HG03175 (cell line): ENCODE results near the gene HCST.

Experiments
- ATAC-seq: cut with Tn5 transposase; IDR thresholded peaks from one replicate; pipeline ENCODE4 v1.9.1; 2021; ENCODE audit warnings: mild to moderate bottlenecking, moderate library complexity; ENCODE audit not compliant: unreplicated experiment

Gene HCST

DNA sequence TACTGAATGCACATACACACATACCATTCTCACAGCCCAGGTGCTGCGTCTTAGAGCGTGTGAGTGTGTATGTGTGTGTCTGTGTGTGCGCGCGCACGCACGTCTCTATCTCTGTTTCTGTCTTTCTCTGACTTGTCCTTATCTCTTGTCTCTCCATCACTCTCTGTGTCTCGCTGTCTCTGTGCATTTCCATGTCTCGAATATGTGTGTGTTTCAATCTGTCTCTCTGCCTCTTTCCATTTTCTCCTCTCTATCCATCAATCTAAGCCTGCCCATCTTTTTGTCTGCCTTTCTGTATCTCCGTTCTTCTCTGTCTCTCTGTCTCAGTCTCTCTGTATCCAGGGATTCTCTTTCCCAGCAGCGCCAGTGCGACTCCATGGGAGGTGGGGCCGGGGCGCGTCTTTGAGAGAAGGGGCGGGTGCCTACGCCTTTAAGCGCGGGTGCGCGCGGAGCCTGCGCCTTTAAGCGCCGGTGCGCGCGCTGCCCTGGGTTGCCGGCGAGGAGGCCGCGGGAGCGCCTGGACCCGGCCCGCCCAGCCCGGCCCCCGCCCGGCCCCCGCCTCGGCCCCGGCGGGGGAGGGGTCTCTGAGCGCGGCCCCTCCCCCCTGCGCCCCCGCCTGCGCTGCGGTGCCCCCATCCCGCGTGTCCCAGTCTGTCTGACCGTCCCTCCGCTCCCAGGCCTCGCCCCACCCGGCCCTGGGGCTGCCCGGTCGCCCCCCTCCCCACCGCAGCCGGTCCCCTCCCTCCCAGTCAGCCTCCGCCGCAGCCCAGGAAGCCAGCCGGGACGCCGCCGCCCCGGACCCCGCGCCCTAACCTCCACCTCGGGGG lies 33.8 kb downstream of the HCST start, which contains the start of gene LRFN3:
LRFN3 (plus strand) TSS at position 464 of the 827 bp plus-strand sequence. CDS start 3,052 bp downstream, outside the sequence.
- ATAC-seq: no peak

GRCh38 chr19:35936738-35937268 lies 34.5 kb downstream of the HCST start:
- no peak for ATAC-seq

- no peak for ATAC-seq
These were observed 35.3 kb downstream of the HCST start for GRCh38 chr19:35937345-35938281.

DNA sequence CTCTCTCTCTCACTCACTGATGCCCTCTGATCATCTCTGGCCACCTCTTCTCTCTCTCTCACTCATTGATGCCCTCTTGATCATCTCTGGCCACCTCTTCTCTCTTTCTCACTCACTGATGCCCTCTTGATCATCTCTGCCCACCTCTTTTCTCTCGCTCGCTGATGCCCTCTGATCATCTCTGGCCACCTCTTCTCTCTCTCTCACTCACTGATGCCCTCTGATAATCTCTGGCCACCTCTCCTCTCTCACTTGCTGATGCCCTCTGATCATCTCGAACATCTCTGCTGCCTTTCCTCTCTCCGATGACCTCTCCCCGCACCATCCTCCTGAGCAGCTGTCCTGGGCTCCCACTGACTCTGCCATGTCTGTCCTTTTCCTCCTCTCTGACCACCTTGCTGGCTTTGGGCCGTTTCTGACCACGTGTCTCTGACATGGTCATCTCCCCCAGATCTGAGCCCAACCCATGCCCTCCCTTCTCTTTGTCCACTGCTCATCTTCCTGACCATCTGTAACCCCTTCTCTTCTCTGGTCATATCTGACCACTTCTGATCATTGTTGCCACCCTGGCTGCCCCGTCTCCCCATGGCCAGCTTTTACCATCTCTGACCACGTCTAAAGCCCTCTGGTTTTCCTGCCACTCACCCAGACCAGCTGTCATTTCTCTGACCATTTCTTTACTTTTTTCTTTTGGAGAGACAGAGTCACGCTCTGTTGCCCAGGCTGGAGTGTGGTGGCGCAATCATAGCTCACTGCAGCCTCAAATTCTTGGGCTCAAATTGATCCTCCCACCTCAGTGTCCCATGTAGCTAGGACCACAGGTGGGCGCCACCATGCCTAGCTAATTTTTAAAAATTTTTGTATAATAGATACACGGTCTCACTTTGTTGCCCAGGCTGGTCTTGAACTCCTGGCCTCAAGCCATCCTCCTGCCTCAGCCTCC lies 36.2 kb downstream of the HCST start:
- ATAC-seq: no peak

DNA sequence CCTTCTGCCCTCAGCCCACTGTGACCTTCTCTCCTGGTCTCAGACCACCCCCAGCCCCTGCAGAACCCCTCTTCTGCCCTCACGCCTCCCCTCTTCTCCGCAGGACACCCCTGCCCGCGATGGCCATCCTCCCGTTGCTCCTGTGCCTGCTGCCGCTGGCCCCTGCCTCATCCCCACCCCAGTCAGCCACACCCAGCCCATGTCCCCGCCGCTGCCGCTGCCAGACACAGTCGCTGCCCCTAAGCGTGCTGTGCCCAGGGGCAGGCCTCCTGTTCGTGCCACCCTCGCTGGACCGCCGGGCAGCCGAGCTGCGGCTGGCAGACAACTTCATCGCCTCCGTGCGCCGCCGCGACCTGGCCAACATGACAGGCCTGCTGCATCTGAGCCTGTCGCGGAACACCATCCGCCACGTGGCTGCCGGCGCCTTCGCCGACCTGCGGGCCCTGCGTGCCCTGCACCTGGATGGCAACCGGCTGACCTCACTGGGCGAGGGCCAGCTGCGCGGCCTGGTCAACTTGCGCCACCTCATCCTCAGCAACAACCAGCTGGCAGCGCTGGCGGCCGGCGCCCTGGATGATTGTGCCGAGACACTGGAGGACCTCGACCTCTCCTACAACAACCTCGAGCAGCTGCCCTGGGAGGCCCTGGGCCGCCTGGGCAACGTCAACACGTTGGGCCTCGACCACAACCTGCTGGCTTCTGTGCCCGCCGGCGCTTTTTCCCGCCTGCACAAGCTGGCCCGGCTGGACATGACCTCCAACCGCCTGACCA lies 37.2 kb downstream of the HCST start:
- ATAC-seq: no peak

DNA sequence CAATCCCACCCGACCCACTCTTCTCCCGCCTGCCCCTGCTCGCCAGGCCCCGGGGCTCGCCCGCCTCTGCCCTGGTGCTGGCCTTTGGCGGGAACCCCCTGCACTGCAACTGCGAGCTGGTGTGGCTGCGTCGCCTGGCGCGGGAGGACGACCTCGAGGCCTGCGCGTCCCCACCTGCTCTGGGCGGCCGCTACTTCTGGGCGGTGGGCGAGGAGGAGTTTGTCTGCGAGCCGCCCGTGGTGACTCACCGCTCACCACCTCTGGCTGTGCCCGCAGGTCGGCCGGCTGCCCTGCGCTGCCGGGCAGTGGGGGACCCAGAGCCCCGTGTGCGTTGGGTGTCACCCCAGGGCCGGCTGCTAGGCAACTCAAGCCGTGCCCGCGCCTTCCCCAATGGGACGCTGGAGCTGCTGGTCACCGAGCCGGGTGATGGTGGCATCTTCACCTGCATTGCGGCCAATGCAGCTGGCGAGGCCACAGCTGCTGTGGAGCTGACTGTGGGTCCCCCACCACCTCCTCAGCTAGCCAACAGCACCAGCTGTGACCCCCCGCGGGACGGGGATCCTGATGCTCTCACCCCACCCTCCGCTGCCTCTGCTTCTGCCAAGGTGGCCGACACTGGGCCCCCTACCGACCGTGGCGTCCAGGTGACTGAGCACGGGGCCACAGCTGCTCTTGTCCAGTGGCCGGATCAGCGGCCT lies 37.9 kb downstream of the HCST start:
- ATAC-seq: no peak

- ATAC-seq: no peak
These were observed 38.5 kb downstream of the HCST start for GRCh38 chr19:35940839-35941238.

DNA sequence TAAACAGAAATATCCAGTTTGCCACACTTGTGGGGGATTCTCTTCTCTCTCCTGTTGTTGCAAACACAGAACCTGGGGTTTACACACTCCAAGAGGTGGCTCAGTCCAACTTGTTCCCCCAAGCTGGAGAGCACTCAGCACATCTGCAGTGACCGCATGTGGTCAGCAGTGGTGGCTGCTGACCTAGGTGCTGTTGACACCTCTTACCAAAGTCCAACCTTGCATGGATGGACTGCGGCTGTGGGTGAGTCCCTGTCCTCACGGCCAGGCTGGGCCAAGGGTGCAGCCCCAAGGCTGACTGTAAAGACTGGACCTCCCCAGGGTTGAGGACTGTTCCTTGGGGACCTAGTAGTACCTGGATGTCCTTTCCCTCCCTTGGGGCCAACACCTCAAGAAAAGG lies 39.9 kb downstream of the HCST start:
- ATAC-seq: no peak

DNA sequence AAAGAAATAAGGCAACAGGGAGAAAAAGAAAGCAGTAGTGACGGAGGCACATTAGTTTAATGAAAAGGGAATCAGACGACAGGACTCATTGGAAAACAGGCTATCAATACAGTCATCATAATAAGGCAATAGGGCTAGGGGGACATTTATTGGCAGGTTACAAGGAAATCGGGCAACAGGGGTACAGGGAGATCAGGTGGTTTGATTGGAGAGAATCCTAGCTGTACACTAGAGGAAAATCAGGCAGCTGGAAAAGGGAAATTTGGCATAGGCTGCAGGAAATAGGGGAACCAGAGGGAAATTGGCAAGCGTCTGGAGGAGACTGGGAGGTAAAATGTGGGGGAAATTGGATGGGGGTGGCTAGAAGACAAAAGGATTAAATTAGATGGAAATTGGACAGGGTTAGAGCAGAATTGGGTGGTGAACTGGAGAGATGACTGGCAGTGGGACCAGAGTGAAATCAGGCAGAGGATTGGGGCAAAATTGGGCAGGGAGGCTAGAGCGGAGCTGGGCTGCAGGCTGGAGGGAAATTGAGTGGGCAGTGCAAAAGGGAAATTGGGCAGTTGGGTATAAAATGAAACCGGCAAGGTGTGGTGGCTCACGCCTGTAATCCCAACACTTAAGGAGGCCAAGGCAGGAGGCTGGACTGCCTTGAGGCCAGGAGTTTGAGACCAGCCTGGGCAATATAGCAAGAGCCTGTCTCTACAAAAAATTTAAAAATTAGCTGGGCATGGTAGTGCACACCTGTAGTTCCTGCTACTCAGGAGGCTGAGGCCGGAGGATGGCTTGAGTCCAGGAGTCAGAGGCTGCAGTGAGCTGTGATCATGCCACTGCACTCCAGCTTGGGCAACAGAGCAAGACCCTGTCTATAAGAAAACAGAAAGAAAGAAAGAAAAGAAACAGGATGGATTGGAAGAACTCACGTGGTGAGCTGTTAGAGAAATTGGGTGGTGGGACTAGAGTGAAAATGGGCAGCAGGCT lies 41.3 kb downstream of the HCST start:
- no peak for ATAC-seq

GRCh38 chr19:35944556-35944955 lies 42.2 kb downstream of the HCST start:
- no peak for ATAC-seq

DNA sequence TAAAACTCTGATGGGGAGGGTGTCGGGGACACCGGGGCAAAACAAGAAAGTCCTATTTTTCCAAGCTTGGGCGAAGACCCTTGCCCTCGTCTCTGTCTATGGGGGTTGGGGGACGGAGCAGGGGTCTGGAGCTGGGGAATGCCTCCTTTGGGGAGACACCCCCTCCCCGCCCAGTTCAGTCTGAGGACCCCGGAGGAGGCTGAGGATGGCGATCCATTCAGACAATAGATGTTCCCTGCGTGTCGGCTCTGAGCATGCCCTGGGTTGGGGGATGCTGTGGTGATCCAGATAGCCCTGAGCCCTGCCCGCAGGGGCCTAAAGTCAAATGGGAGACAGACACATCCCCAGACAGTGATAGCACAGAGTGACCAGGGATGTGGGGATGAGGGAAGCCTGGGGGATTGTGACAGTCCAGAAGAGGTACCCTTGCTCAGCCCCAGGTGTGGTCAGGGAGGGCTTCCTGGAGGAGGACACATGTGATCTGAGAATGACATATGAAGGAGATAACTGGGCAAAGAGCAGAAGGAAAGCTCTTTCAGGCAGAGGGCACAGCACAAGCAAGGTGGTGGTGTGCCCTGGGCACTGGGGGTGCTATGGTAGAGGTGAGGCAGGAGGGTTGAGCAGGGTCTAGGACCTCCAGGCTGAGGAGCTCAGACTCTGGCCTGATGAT lies 42.9 kb downstream of the HCST start:
- no peak for ATAC-seq

GRCh38 chr19:35946203-35946602 lies 43.9 kb downstream of the HCST start:
- ATAC-seq: no peak

GRCh38 chr19:35949131-35949530 lies 46.8 kb downstream of the HCST start:
- ATAC-seq: no peak
